H1 (cell line): ENCODE results near the gene C1GALT1. TPM values are rescaled to one million over a fixed set of nuclear protein-coding genes. Genes with fewer than 3 reads are reported as not detected.
"Not testable (repeated sequence)": the region's sequence is repeated elsewhere in the genome, so short reads cannot be mapped to it uniquely, and the experiment has no call there.

Experiments
- CTCF ChIA-PET: fragments of 300-600 bp; sonication (Branson Sonifier 250); formaldehyde crosslinking; loops from one replicate; lab custom pipeline; 2021; ENCODE audit not compliant: partially characterized antibody; lab: Charles Lee
- POLR2A ChIA-PET: fragments of 300-600 bp; sonication (Branson Sonifier 250); formaldehyde crosslinking; loops from one replicate; lab custom pipeline; 2021; ENCODE audit warnings: inconsistent platforms; ENCODE audit not compliant: partially characterized antibody; lab: Charles Lee
- DNase-seq, 2 experiments: peaks; one replicate each; pipeline versions ENCODE4 v3.0.0 to v3.0.0-alpha.2; 2010 to 2022; ENCODE audit warnings: low spot score in 2 of 2, low read depth in 1 of 2, mixed read lengths in 1 of 2
- FAIRE-seq: peaks from 2 replicates; lab custom pipeline; 2011; peaks lifted over from hg19 to GRCh38; lab: Jason Lieb, UNC
- H2AFZ ChIP-seq: 2 replicates; pipeline ENCODE4 v1.8.1; 2012; ENCODE audit warnings: low read length, inconsistent platforms
- H2AK5ac ChIP-seq: 2 replicates; pipeline ENCODE4 v1.6.1; 2013; ENCODE audit warnings: low read depth, low read length
- H2BK120ac ChIP-seq: replicated peaks from 2 replicates; pipeline ENCODE3; 2013; ENCODE audit warnings: low read depth, low read length, inconsistent platforms
- H2BK12ac ChIP-seq: 2 replicates; pipeline ENCODE4 v1.6.1; 2013; ENCODE audit warnings: low read depth, low read length
- H2BK15ac ChIP-seq: 2 replicates; pipeline ENCODE4 v1.6.1; 2013; ENCODE audit warnings: low read length
- H2BK20ac ChIP-seq: 2 replicates; pipeline ENCODE4 v1.6.1; 2013; ENCODE audit warnings: low read length
- H2BK5ac ChIP-seq: 2 replicates; pipeline ENCODE4 v1.6.1; 2013; ENCODE audit warnings: low read depth, low read length
- H3K14ac ChIP-seq: 2 replicates; pipeline ENCODE4 v1.6.1; 2013; ENCODE audit warnings: inconsistent platforms; ENCODE audit not compliant: insufficient read length
- H3K18ac ChIP-seq: 2 replicates; pipeline ENCODE4 v1.6.1; 2013; ENCODE audit warnings: low read length; ENCODE audit errors: extremely low read depth
- H3K23ac ChIP-seq: 2 replicates; pipeline ENCODE4 v1.6.1; 2013; ENCODE audit warnings: inconsistent platforms; ENCODE audit not compliant: insufficient read length
- H3K23me2 ChIP-seq: 2 replicates; pipeline ENCODE4 v1.6.1; 2013; ENCODE audit warnings: low read depth, low read length
- H3K27ac ChIP-seq: 2 replicates; pipeline ENCODE4 v1.6.1; 2011; ENCODE audit warnings: low read depth, low read length, inconsistent platforms
- H3K27me3 ChIP-seq, 4 experiments: replicated peaks in 1 of 4; 1 replicate in 1 of 4; 2 replicates in 3 of 4; pipeline versions ENCODE4 v1.6.1 to v1.8.1; 2011 to 2013; ENCODE audit warnings: low read length in 3 of 4, mild to moderate bottlenecking in 3 of 4, inconsistent platforms in 2 of 4, mixed read lengths in 2 of 4, moderate library complexity in 1 of 4; ENCODE audit not compliant: control insufficient read depth in 3 of 4, insufficient read depth in 3 of 4; ENCODE audit errors: extremely low read depth in 1 of 4
- H3K36me3 ChIP-seq, 4 experiments: 2 replicates each; pipeline versions ENCODE4 v1.6.1 to v1.8.1; 2011 to 2013; ENCODE audit warnings: mild to moderate bottlenecking in 4 of 4, low read length in 3 of 4, moderate library complexity in 2 of 4, control low read depth in 1 of 4, inconsistent platforms in 1 of 4; ENCODE audit not compliant: insufficient read depth in 4 of 4, control insufficient read depth in 2 of 4
- H3K4ac ChIP-seq: replicated peaks from 2 replicates; pipeline ENCODE3; 2013; ENCODE audit warnings: low read length, low read depth, mixed read lengths, inconsistent platforms; ENCODE audit not compliant: insufficient read length
- H3K4me1 ChIP-seq, 4 experiments: replicated peaks in 1 of 4; 1 replicate in 1 of 4; 2 replicates in 3 of 4; pipeline versions ENCODE4 v1.6.1 to v1.8.1; 2011 to 2013; ENCODE audit warnings: low read length in 3 of 4, inconsistent platforms in 2 of 4, mixed read lengths in 1 of 4; ENCODE audit not compliant: insufficient read depth in 4 of 4, control insufficient read depth in 3 of 4
- H3K4me2 ChIP-seq, 2 experiments: 2 replicates each; pipeline versions ENCODE4 v1.6.1 to v1.8.1; 2011 to 2013; ENCODE audit warnings: low read depth in 2 of 2, low read length in 2 of 2, control low read depth in 1 of 2, inconsistent platforms in 1 of 2, mild to moderate bottlenecking in 1 of 2; ENCODE audit not compliant: insufficient read depth in 1 of 2
- H3K4me3 ChIP-seq, 4 experiments: fragments of 200-600, 300-600 bp in 1 of 4; sonication (generic), shearing (Covaris generic), sonication (Bioruptor Twin) in 1 of 4; 2 replicates each; pipeline versions ENCODE4 v1.5.1 to v1.8.1; 2011 to 2016; ENCODE audit warnings: low read length in 4 of 4, low read depth in 3 of 4, control low read depth in 2 of 4, inconsistent platforms in 2 of 4, mild to moderate bottlenecking in 2 of 4, mixed read lengths in 1 of 4, moderate library complexity in 1 of 4; ENCODE audit not compliant: insufficient read depth in 2 of 4; ENCODE audit errors: extremely low read depth in 1 of 4
- H3K56ac ChIP-seq: replicated peaks from 2 replicates; pipeline ENCODE3; 2013; ENCODE audit warnings: low read depth, mild to moderate bottlenecking, mixed read lengths, low read length, inconsistent platforms; ENCODE audit not compliant: insufficient read length
- H3K79me1 ChIP-seq: 2 replicates; pipeline ENCODE4 v1.6.1; 2013; ENCODE audit warnings: low read depth, low read length, control low read depth
- H3K79me2 ChIP-seq, 2 experiments: 2 replicates each; pipeline versions ENCODE4 v1.6.1 to v1.8.1; 2012 to 2013; ENCODE audit warnings: low read length in 2 of 2, mild to moderate bottlenecking in 2 of 2, inconsistent platforms in 1 of 2; ENCODE audit not compliant: insufficient read depth in 2 of 2, control insufficient read depth in 1 of 2
- H3K9ac ChIP-seq, 4 experiments: replicated peaks in 1 of 4; 1 replicate in 1 of 4; 2 replicates in 3 of 4; pipeline versions ENCODE4 v1.6.1 to v1.8.1; 2011 to 2013; ENCODE audit warnings: low read depth in 3 of 4, low read length in 3 of 4, control low read depth in 2 of 4, mild to moderate bottlenecking in 2 of 4, moderate library complexity in 2 of 4, inconsistent platforms in 1 of 4; ENCODE audit errors: extremely low read depth in 1 of 4
- H3K9me3 ChIP-seq, 2 experiments: 2 replicates each; pipeline versions ENCODE4 v1.6.1 to v1.8.1; 2012 to 2013; ENCODE audit warnings: mild to moderate bottlenecking in 2 of 2, moderate library complexity in 2 of 2, control low read depth in 1 of 2, inconsistent platforms in 1 of 2, low read depth in 1 of 2, low read length in 1 of 2, mixed read lengths in 1 of 2; ENCODE audit not compliant: insufficient read depth in 2 of 2
- H4K20me1 ChIP-seq, 2 experiments: replicated peaks in 1 of 2; 2 replicates each; pipeline versions ENCODE3 to v1.8.1; 2011 to 2013; ENCODE audit warnings: inconsistent platforms in 2 of 2, low read length in 2 of 2, mild to moderate bottlenecking in 1 of 2; ENCODE audit not compliant: insufficient read depth in 2 of 2, control insufficient read depth in 1 of 2
- H4K5ac ChIP-seq: 2 replicates; pipeline ENCODE4 v1.6.1; 2013; ENCODE audit warnings: low read length, low read depth, mixed read lengths, inconsistent platforms; ENCODE audit not compliant: insufficient read length
- H4K8ac ChIP-seq: 2 replicates; pipeline ENCODE4 v1.8.0; 2013; ENCODE audit warnings: mild to moderate bottlenecking, moderate library complexity, low read length, inconsistent platforms; ENCODE audit not compliant: insufficient read depth; ENCODE audit errors: extremely low read depth
- H4K91ac ChIP-seq: replicated peaks from 2 replicates; pipeline ENCODE3; 2013; ENCODE audit warnings: low read length, mixed read lengths, inconsistent platforms; ENCODE audit not compliant: insufficient read length
- WGBS, 2 experiments: shearing (Covaris generic) in 1 of 2; methylation state at CpG; one replicate each; pipeline versions ENCODE4 v1.1.6 to v1.1.7; 2013 to 2015; ENCODE audit warnings: low lambda C conversion rate in 2 of 2, mixed read lengths in 2 of 2, inconsistent platforms in 1 of 2, low coverage in 1 of 2, missing lambda C conversion rate in 1 of 2; ENCODE audit not compliant: insufficient replicate concordance in 2 of 2, insufficient coverage in 1 of 2, insufficient read length in 1 of 2; ENCODE audit errors: extremely low coverage in 1 of 2, missing lambda C conversion rate in 1 of 2; 5-methylcytosine and 5-hydroxymethylcytosine counted together
- polyA plus RNA-seq, 7 experiments: library from polyadenylated mRNA; depleted of rRNA in 3 of 7; stranded (reverse) in 5 of 7; unstranded in 2 of 7; fragments of >200 nt in 5 of 7; fragments of 200-250 nt in 2 of 7; gene quantifications; 1 replicate in 5 of 7; 2 replicates in 1 of 7; 4 replicates in 1 of 7; pipeline versions ENCODE4 v1.2.1 to v1.2.3, GENCODE V29; 2011 to 2013; ENCODE audit warnings: missing spikeins in 2 of 7, mixed read lengths in 2 of 7
- total RNA-seq: library from RNA; stranded (reverse); fragmentation: NEBNext Ultra II Directional; extraction: Animal tissue kit (Norgen Biotek cat#: 25700); gene quantifications from 2 replicates; pipeline ENCODE4 v1.2.1, GENCODE V29; 2021

Gene C1GALT1
- total and polyA plus RNA-seq, 2 of the 8 experiments (the other 6 are each of a cell fraction or from before 2014, with no cell fraction given), result 18.7 to 94.2 TPM

GRCh38 chr7:7143404-7143803 is 38.9 kb upstream of the C1GALT1 start:
- H3K27ac ChIP-seq, H3K79me2 ChIP-seq, H2AK5ac ChIP-seq, H2BK12ac ChIP-seq, H3K4me3 ChIP-seq, H3K23ac ChIP-seq, H3K4me2 ChIP-seq, H3K9ac ChIP-seq, H2BK5ac ChIP-seq, H3K14ac ChIP-seq, H4K91ac ChIP-seq, H3K36me3 ChIP-seq, H3K79me1 ChIP-seq, FAIRE-seq, H3K4ac ChIP-seq, H2AFZ ChIP-seq, H2BK20ac ChIP-seq, H3K56ac ChIP-seq, H3K23me2 ChIP-seq, DNase-seq, H2BK120ac ChIP-seq, H3K27me3 ChIP-seq, H4K20me1 ChIP-seq, H2BK15ac ChIP-seq, CTCF ChIA-PET, POLR2A ChIA-PET, H3K18ac ChIP-seq, H4K5ac ChIP-seq, H4K8ac ChIP-seq, H3K4me1 ChIP-seq: not testable (repeated sequence)
- WGBS, 2 experiments, result 100% methylated on average over 1 of the region's 1 CpG; no CpG with 5 or more reads in 1 of the 2 experiments
- H3K9me3 ChIP-seq, result peaks cover 16 to 20% of the 10 kb centered on the region in 2 experiments

GRCh38 chr7:7145151-7145550 is 37.2 kb upstream of the C1GALT1 start:
- H4K20me1 ChIP-seq, H3K14ac ChIP-seq, H3K23me2 ChIP-seq, H2AK5ac ChIP-seq, H3K79me2 ChIP-seq, H2BK20ac ChIP-seq, H4K5ac ChIP-seq, H2BK12ac ChIP-seq, H3K36me3 ChIP-seq, H2BK120ac ChIP-seq, H3K27me3 ChIP-seq, H3K4me1 ChIP-seq, H2AFZ ChIP-seq, DNase-seq, H3K23ac ChIP-seq, H3K27ac ChIP-seq, H4K8ac ChIP-seq, H2BK15ac ChIP-seq, H2BK5ac ChIP-seq, FAIRE-seq, H3K56ac ChIP-seq, H3K4me2 ChIP-seq, H4K91ac ChIP-seq, H3K9ac ChIP-seq, H3K79me1 ChIP-seq, H3K18ac ChIP-seq, H3K4me3 ChIP-seq, H3K4ac ChIP-seq: not testable (repeated sequence)
- H3K9me3 ChIP-seq, result peaks cover 16 to 20% of the 10 kb centered on the region in 2 experiments
- POLR2A ChIA-PET, result interaction anchor here (0.6 kb wide), 1 partner anchor 425 kb away, joined by 3 read pairs; no protein-coding TSS in a partner anchor
- 82% methylated on average over 4 of the region's 4 CpGs; no CpG with 5 or more reads in 1 of the 2 experiments for WGBS, 2 experiments
- CTCF ChIA-PET, result interaction anchor here (1.2 kb wide), 1 partner anchor 41 kb away, joined by 4 read pairs; no protein-coding TSS in a partner anchor
